Measurements from ENCODE around the gene PCSK9.
A peak's percentile ranks its signal among the peaks of the same experiment; 100 is the strongest.

PCSK9 gene

GRCh38 chr1:55038974-55039341, 390 bp upstream of the PCSK9 start:
- Histone ChIP-seq H3K9me3 (replicated peaks in 1 of 11) (no peaks in the 10 kb centered on the region), H3K4me1 (peaks cover 0 to 11% (median 1%) of the 10 kb centered on the region in 10 experiments; a peak in 7 of 20 replicates), H3K4me3 (no peak overlapping the region), H3K27me3 (peaks cover 0 to 14% (median 0%) of the 10 kb centered on the region in 11 experiments; a peak in 4 of 22 replicates), H3K36me3 (no peaks in the 10 kb centered on the region), H3K4me2 (no peak overlapping the region), H4K20me1 (no peaks in the 10 kb centered on the region; a peak in 1 of 22 replicates), H3K27ac (no peak overlapping the region), H3K9ac (no peak overlapping the region)
- TF ChIP-seq Cebpa-rat (IDR thresholded peaks at IDR 0.05) = no peak

GRCh38 chr1:55040083-55040932, 960 bp downstream of the PCSK9 start:
- Histone ChIP-seq H3K27me3 (peaks cover 0 to 14% (median 0%) of the 10 kb centered on the region in 11 experiments; a peak in 4 of 22 replicates), H3K9me3 (replicated peaks in 1 of 11) (no peaks in the 10 kb centered on the region), H3K4me1 (peaks cover 0 to 11% (median 1%) of the 10 kb centered on the region in 10 experiments; a peak in 7 of 20 replicates), H3K36me3 (no peaks in the 10 kb centered on the region), H3K27ac (no peak overlapping the region), H3K4me2 (peak overlapping the region in 4 of 11 experiments; percentile 7 to 50 (median 29); a peak in 5 of 22 replicates), H3K4me3 (no peak overlapping the region), H3K9ac (no peak overlapping the region), H4K20me1 (no peaks in the 10 kb centered on the region; a peak in 1 of 22 replicates)
- no peak for TF ChIP-seq Cebpa-rat (IDR thresholded peaks at IDR 0.05)

GRCh38 chr1:55040933-55041494, 1.7 kb downstream of the PCSK9 start:
- no peak overlapping the region for H3K9ac ChIP-seq
- H3K4me3 ChIP-seq = no peak overlapping the region
- no peaks in the 10 kb centered on the region for H3K36me3 ChIP-seq
- peak overlapping the region in 4 of 11 experiments; percentile 7 to 50 (median 29); a peak in 6 of 22 replicates for H3K4me2 ChIP-seq
- H3K27me3 ChIP-seq = peaks cover 0 to 14% (median 0%) of the 10 kb centered on the region in 11 experiments; a peak in 4 of 22 replicates
- no peak overlapping the region for H3K27ac ChIP-seq
- no peaks in the 10 kb centered on the region for H3K9me3 ChIP-seq (replicated peaks in 1 of 11)
- no peaks in the 10 kb centered on the region; a peak in 1 of 22 replicates for H4K20me1 ChIP-seq
- peaks cover 0 to 11% (median under 1%) of the 10 kb centered on the region in 10 experiments; a peak in 7 of 20 replicates for H3K4me1 ChIP-seq
- no peak for TF ChIP-seq Cebpa-rat (IDR thresholded peaks at IDR 0.05)

- Histone ChIP-seq H3K36me3 (no peaks in the 10 kb centered on the region), H3K4me3 (no peak overlapping the region), H3K27ac (no peak overlapping the region), H3K4me1 (peaks cover 0 to 11% (median 0%) of the 10 kb centered on the region in 10 experiments; a peak in 7 of 20 replicates), H4K20me1 (no peaks in the 10 kb centered on the region; a peak in 1 of 22 replicates), H3K9me3 (replicated peaks in 1 of 11) (no peaks in the 10 kb centered on the region), H3K27me3 (peaks cover 0 to 14% (median 0%) of the 10 kb centered on the region in 11 experiments; a peak in 4 of 22 replicates), H3K9ac (no peak overlapping the region), H3K4me2 (peak overlapping the region in 1 of 11 experiments; percentile 48; a peak in 2 of 22 replicates)
- no peak for TF ChIP-seq Cebpa-rat (IDR thresholded peaks at IDR 0.05)
These were observed 2.3 kb downstream of the PCSK9 start for GRCh38 chr1:55041613-55042012.

GRCh38 chr1:55043011-55043410, 3.7 kb downstream of the PCSK9 start:
- no peak overlapping the region for H3K9ac ChIP-seq
- no peaks in the 10 kb centered on the region for H3K9me3 ChIP-seq (replicated peaks in 1 of 11)
- H4K20me1 ChIP-seq = no peaks in the 10 kb centered on the region; a peak in 1 of 22 replicates
- TF ChIP-seq Cebpa-rat (IDR thresholded peaks at IDR 0.05) = no peak
- peaks cover 0 to 14% (median 0%) of the 10 kb centered on the region in 11 experiments; a peak in 4 of 22 replicates for H3K27me3 ChIP-seq
- no peak overlapping the region for H3K4me3 ChIP-seq
- no peak overlapping the region for H3K4me2 ChIP-seq
- H3K36me3 ChIP-seq = no peaks in the 10 kb centered on the region
- peaks cover 0 to 11% (median 0%) of the 10 kb centered on the region in 10 experiments; a peak in 7 of 20 replicates for H3K4me1 ChIP-seq
- H3K27ac ChIP-seq = no peak overlapping the region

- Histone ChIP-seq H3K4me1 (peaks cover 0 to 11% (median 0%) of the 10 kb centered on the region in 10 experiments; a peak in 7 of 20 replicates), H3K4me2 (no peak overlapping the region), H3K36me3 (no peaks in the 10 kb centered on the region), H3K4me3 (no peak overlapping the region), H3K9me3 (replicated peaks in 1 of 11) (no peaks in the 10 kb centered on the region), H4K20me1 (no peaks in the 10 kb centered on the region; a peak in 1 of 22 replicates), H3K27ac (no peak overlapping the region), H3K27me3 (peaks cover 0 to 14% (median 0%) of the 10 kb centered on the region in 11 experiments; a peak in 4 of 22 replicates), H3K9ac (no peak overlapping the region)
- TF ChIP-seq Cebpa-rat (IDR thresholded peaks at IDR 0.05) = no peak
These were observed 4.4 kb downstream of the PCSK9 start for GRCh38 chr1:55043726-55044125.

- H3K27ac ChIP-seq = no peak overlapping the region
- no peaks in the 10 kb centered on the region; a peak in 1 of 22 replicates for H4K20me1 ChIP-seq
- H3K27me3 ChIP-seq = peaks cover 0 to 7% (median 0%) of the 10 kb centered on the region in 11 experiments; a peak in 4 of 22 replicates
- H3K9me3 ChIP-seq (replicated peaks in 1 of 11) = no peaks in the 10 kb centered on the region
- H3K9ac ChIP-seq = no peak overlapping the region
- H3K4me2 ChIP-seq = no peak overlapping the region
- H3K4me3 ChIP-seq = no peak overlapping the region
- H3K36me3 ChIP-seq = no peaks in the 10 kb centered on the region
- H3K4me1 ChIP-seq = peaks cover 0 to 11% (median 0%) of the 10 kb centered on the region in 10 experiments; a peak in 7 of 20 replicates
- TF ChIP-seq Cebpa-rat (IDR thresholded peaks at IDR 0.05) = no peak
These were observed 5.5 kb downstream of the PCSK9 start for GRCh38 chr1:55044617-55045397.

GRCh38 chr1:55045430-55045829, 6.1 kb downstream of the PCSK9 start:
- H4K20me1 ChIP-seq = no peaks in the 10 kb centered on the region; a peak in 1 of 22 replicates

More at GRCh38 chr1:55045430-55045829, 6.1 kb downstream of the PCSK9 start:
- no peak for TF ChIP-seq Cebpa-rat (IDR thresholded peaks at IDR 0.05)
- H3K27ac ChIP-seq = no peak overlapping the region
- H3K27me3 ChIP-seq = peaks cover 0 to 4% (median 0%) of the 10 kb centered on the region in 11 experiments; a peak in 1 of 22 replicates
- no peak overlapping the region for H3K4me3 ChIP-seq
- H3K9me3 ChIP-seq (replicated peaks in 1 of 11) = no peaks in the 10 kb centered on the region
- H3K36me3 ChIP-seq = no peaks in the 10 kb centered on the region
- no peak overlapping the region for H3K4me2 ChIP-seq
- peaks cover 0 to 11% (median 0%) of the 10 kb centered on the region in 10 experiments; a peak in 7 of 20 replicates for H3K4me1 ChIP-seq
- no peak overlapping the region for H3K9ac ChIP-seq
